HS-27A (cell line): Measurements from ENCODE around the gene SREBF1.

Experiments
- DNase-seq: peaks from one replicate; pipeline ENCODE4 v3.0.0-alpha.2; 2012; ENCODE audit warnings: low read depth, missing footprints

The SREBF1 gene

DNA sequence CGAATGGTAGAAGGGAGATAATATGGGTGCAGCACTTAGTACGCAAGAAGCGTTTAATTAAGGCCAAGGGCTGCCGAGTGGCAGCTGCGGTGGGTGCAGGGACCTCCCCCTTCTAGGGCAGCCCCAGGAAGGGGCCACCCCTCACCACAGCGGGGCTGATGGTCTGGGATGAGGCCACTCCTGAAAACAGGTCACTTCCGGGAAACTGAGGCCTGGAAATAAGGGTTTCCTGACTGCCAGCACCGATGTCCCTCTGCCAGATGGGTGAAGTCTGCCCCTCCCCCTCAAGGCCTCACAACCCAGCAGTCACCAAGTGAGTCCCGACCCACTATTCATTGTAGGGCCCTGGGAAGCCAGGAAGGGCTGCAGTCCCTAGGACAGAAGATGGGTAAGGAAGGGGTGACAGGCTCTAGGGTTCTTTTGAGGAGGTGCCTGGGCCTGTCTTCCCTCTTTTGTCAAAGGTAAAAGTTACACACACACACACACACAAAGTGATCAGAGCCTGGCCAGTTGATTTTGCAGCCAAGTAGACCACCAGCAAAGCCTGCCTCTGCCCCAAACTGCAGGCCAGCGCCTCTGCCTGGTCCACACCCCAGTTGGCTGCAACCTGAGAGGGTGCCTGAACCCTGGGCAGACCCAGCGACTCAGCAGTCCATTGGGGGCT lies 12.5 kb downstream of the SREBF1 start:
- DNase-seq = no peak

DNA sequence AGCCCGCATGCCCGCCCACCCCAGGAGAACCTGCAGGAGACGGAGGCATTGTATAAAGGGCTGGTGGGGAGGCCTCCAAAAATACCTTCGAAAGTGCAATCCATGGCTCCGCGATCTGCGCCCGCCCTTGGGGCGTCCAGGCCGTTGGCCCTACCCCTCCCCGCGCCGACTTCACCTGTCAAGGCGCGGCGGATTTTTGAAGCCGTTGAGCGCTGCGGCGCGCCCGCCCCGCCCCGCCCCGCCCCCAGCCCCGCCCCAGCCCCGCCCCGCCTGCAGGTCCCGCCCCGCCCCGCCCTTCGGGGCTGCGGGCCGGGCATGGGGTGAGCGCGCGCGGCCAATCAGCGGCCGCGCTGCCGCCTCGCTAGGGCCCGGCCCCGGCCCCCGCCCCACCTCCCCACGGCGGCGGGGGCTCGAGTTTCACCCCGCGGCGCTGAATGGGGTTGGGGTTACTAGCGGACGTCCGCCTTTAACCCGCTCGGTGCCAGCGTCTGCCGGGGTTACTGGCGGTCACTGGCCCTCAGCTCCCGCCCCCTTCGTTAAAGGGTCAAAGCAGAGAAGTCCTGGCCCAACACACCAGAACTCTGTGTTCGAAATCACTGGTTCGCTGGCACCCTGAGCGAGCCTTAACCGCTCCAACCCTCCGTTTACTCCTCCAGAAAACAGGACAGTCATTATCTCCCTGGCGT lies 13.2 kb downstream of the SREBF1 start:
- no peak for DNase-seq

DNA sequence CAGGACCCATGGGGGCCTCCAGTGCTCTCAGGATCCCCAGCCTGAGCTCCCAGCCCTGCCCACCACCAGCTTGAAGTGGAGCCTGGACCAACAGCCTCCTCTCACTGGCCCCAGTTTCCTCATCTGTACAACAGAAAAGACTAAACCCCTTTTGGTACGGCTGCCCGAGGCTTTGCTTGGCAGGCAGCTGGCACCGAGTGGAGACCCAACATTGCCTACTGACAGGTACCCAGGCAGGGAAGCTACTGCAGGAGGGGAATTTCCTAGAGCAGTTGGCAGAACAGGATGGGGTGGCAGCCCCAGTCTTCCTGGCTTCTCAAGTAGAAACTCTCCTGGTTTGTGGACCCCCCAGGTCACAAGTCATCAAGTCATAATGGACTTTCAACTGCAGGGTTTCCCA lies 14.2 kb downstream of the SREBF1 start:
- DNase-seq = no peak

DNA sequence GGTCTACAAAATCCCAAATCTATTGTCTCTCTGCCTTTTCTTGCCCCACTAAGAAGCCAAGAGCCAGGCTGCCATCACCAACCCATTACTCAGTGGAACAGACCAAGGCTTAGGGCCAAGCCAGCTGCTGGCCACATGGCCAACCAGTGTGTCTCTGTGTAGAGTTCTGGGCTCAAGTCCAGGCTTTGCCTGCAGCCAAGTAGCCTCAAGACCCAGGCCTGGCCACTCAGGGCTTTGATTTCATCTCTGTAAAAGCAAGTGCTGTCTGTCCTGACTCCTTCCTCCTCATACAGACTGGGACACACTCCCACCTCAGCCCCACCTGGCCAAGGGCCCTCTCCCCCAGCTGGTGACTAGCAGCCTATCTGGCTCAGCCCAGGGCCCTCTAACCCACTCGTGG lies 14.6 kb downstream of the SREBF1 start:
- DNase-seq = no peak

DNA sequence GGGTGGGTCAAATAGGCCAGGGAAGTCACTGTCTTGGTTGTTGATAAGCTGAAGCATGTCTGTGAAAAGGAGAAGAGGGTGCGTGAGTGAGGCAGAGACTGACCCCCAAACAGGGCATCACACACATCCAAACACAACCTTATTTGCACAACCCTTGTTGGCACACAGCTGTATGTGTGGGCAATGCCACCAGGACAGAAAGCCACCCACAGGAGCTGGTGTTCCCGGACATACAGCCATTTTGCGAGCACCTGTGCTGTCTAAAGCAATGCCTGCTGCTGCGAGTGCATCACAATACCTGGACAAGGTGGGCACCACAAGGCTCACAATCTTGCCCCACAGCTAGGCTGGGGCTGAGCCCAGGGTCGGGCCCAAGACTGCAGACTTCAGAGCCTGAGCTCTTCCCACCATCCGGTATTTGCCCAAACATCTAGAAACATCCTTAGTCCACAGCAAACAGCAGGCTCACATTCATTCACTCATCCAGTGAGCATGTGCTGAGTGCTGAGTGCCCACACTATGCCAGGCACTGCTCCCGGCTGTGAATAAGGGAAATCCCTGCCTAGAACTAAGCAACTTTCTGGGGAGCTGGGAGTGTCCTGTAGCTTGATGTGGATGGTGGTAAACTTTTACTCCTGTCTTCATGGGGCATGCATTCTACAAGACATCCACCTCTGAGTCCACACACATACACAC lies 16.2 kb downstream of the SREBF1 start:
- DNase-seq = no peak

DNA sequence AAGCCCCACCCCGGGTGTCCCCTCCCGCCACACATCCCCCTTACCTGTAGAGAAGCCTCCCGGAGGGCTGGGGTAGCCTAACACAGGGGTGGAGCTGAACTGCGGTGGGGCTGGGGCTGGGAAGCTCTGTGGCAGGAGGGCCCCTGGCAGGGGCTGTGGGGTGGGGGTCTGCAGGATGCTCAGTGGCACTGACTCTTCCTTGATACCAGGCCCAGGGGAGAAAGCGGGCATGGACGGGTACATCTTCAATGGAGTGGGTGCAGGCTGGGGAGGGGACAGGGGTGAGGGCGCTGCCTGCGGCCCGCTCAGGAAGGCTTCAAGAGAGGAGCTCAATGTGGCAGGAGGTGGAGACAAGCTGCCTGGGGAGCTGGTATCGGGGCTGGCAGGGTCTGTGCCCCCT lies 16.7 kb downstream of the SREBF1 start:
- DNase-seq = no peak

DNA sequence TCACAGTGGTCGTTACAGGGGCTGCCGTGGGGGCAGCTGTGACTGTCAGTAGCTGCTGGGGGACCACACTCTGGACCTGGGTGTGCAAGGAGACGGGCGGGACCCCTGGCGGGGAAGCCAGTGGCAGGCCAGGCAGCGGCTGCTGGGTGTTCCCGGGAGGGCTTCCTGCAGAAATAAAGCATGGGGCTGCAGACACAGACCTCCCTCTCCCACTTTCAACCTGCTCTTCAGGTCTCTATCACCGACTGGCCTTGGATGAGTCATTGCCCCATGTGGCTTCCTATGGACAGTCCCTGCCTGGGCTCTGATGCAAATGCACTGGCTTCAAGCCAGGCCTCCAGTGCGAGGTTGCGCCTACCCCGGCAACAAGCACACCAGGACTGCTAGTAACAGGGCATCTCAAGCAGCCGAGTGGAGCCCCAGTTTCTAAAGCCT lies 17.2 kb downstream of the SREBF1 start:
- DNase-seq = no peak

DNA sequence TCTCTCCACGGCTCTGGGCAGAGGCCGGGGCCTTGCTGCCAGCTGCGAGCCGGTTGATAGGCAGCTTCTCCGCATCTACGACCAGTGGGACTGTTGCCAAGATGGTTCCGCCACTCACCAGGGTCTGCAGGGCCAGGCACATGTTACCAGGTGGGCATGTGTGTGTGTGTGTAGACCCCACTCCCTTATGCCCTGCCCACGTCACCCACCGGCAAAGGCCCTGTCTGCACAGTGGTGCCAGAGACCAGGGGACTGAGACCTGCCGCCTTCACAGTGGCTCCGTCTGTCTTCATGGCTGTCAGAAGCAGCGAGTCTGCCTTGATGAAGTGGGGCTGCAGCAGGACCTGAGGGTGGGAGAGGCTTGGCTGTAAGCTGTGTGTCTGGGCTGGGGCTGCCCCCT lies 17.7 kb downstream of the SREBF1 start:
- DNase-seq = no peak

DNA sequence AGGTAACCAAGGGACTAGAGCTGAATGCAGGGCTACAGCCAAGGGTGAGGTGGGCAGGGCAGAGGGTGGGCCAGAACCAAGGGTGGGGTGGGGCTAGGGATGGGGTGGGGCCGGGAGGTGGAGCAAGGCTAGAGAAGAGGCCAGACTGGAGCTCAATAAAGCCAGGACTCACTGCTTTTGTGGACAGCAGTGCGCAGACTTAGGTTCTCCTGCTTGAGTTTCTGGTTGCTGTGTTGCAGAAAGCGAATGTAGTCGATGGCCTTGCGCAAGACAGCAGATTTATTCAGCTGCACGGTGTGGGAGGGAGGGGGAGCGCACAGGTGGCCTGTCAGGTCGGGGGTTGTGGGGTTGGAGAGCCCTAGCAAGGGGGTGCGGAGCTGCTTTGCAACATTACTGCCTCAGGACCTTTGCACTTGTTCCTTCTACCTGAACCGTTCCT lies 18.7 kb downstream of the SREBF1 start:
- no peak for DNase-seq

DNA sequence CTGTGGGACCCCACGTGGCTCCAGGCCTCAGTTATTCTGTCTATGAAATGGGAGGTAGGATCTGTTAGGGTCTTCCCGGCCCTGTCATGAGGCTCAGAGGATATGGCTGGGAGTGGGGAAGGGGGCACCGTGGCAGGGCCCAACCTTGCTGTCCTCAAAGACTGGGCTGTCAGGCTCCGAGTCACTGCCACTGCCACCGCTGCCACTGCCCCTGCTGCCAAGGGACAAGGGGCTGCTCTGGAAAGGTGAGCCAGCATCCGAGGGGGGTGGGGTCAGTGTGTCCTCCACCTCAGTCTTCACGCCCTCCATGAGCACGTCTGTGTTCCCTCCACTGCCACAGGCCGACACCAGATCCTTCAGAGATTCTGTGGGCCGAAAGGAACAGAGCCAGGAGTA lies 19.2 kb downstream of the SREBF1 start:
- DNase-seq = no peak

DNA sequence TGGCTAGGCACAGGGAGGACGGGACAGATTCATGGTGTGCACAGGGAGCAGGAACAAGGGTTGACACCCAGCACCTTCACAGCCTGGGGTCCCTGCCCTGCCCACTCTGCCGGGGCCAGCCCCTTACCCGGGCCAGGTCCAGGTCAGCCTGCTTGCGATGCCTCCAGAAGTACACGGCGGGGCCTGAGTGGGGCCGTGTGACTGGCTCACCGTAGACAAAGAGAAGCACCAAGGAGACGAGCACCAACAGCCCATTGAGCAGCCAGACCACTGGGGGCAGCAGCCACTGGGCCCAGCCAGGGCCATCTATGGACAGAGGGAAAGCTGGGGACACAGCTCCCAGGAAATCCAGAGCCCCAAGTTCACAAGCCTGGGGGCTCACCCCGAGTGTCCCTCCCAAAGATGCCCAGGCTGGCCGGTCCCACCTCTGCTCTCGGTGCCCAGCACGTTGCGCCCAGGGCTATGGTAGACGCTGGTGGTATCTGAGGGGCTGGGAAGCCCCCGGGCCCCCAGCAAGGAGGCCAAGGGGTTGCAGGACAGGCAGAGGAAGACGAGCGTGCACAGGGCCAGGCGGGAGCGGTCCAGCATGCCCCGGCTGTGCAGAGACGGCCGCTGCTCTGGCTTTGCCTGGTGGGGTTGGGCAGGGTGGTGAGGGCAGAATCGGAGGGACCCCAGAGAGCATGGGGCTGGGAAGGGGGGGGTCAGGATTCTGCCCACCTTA lies 19.8 kb downstream of the SREBF1 start:
- DNase-seq = no peak

DNA sequence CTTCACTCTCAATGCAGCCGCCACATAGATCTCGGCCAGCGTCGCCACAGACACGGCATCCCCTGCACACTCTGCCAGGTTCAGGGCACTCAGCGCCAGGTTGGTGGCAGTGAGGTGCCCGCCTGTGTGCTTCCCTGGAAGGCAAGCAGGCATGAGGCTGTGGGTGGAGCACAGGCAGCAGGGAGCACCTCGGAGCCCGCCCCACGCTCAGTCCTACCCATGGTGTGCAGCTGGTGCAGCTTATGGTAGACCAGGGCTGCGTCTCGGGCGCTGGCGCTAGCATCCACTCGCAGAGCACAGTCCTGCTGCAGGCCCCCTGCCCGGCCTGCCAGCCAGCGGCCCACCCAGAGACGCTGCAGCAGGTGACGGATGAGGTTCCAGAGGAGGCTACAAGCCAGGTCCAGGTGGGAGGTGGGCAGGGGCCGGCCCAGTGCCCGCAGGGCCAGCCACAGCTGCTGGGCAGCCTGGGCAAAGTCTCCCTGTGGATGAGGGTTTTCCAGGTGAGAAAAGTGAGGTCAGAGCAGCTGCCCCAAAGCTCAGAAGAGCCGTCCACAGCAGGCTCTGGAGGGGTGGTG lies 20.5 kb downstream of the SREBF1 start:
- no peak for DNase-seq

DNA sequence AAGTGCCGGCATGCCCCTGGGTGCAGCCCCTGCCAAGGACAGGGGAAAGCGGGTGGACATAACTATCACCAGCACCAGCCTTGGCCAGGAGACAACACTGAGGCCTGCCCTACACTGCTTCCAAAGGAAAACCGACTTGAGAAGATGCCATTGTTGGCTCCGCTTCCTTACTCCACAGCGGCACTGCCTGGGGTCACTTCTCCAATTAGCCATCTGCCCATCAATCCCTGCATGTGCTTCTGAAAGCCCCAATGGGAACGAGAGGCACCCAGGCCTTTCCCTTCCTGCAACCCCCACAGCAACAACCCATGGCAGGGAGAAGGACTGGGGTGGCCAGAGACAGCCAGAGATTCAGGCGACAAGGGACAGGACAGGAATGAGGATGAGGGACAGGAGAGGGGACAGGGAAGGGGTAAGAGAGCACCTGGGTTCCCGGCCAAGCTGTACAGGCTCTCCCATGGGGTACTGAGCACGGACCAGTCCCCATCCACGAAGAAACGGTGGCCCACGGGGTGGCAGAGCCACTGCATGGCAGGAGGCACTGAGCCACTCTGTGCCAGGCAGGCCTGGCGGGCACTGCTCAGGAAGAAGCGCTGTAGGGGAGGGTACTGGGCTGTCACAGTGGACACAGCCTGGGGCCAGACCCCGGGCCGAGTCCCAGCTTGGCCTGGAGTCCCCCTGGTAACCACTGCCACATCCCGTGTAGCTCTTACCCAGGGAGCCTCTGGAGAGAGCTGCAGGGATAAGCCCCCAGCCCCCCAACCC lies 21.2 kb downstream of the SREBF1 start:
- DNase-seq = no peak

DNA sequence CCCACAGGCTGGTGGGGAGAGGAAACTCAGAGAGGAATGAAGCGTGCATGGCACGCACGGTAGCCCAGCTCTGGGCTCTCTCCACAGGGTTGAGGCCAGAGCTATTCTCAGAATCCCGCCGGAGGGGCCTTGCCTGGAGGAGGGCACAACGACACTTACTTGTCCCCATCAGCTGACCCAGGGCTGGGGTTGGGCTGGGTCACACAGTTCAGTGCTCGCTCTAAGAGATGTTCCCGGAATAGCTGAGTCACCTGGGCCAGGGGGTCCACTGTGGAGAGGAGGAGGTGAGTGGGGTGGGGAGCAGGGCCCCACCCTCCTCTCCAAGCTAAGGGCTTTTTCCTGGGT lies 21.8 kb downstream of the SREBF1 start:
- DNase-seq = no peak

DNA sequence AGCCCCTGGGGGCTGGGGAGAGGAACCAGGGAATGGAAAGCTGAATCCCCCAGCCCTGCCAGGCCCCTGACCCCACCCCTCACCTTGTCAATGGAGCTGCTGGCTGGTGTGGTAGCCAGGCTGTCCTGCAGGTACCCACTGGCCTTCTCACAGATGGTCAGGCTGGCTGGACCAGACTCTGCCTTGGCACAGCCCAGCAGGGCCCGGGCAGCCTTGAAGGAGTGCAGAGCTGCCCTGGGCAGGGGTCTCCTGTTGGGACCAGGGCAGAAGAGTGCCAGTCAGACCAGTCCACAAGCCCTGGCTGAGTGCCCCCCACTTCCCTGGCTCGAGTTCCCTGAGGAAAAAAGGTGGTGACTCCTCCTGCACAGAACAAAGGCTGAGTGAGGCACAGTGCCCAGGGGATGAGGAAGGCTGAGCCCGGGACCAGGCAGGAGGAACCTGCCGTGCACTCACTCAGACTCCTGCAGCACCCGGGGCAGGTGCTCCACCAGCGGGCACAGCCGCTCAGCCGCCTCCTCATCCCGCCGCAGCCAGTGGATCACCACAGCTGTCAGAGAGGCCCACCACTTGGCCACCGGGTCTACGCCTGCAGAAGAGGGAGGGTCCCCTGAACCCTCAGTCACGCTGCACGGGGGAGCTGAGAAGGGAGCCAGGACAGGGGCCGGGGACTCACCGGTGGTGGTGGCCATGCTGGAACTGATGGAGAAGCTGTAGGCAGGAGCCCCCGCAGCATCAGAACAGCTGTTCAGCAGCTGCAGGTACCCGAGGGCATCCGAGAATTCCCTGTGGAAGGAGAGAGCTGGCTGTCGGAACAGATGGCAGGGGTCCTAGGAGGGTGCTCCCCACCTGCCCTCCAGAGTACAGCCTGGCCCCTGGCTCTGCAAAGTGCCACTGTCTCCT lies 22.4 kb downstream of the SREBF1 start:
- no peak for DNase-seq

DNA sequence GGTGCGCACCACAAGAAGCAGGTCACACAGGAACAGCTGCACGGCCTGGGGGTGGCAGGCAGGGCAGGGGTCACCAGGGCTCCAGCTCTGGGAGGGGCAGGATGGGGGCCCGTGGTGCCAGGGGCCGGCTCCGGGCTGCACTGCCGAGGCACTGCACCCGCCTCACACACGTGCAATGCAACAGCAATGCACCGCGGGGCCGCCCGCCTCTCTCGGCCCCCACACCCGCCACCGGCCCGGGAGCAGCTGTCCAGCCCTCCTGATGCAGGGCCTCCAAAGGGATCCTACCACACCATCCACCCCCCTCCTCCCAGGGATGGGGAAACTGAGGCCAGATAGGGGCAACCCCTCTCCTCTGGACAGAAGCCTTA lies 23.1 kb downstream of the SREBF1 start:
- DNase-seq = no peak

DNA sequence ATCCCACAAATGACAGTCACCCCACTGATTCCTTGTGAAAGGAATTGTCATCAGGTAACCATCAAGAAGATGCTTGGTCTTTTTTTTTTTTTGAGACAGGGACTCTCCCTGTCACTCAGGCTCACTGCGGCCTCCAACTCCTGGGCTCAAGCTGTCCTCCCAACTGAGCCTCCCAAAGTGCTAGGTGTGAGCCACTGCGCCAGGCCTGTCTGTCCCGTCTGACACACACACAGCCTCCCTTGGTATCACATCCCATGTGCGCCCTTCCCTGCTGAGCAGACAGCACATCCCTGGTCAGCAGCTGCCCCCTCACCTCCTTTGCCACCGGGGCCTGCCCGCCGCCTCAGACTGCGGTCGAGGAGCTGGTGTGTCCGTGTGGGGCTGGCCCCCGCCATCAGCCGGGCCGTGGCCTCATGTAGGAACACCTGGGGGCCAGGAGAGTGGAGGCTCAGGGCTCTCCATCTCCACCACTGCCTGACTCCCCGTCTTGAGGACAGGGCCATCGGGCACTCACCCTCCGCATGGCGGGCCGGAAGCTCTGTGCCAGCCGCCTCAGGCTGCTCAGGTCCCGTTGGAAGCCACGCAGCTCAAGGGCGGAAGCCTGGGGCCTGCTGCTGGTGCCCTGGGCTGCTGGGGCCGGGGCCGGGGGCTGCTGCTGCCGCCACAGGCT lies 23.6 kb downstream of the SREBF1 start:
- DNase-seq = no peak

DNA sequence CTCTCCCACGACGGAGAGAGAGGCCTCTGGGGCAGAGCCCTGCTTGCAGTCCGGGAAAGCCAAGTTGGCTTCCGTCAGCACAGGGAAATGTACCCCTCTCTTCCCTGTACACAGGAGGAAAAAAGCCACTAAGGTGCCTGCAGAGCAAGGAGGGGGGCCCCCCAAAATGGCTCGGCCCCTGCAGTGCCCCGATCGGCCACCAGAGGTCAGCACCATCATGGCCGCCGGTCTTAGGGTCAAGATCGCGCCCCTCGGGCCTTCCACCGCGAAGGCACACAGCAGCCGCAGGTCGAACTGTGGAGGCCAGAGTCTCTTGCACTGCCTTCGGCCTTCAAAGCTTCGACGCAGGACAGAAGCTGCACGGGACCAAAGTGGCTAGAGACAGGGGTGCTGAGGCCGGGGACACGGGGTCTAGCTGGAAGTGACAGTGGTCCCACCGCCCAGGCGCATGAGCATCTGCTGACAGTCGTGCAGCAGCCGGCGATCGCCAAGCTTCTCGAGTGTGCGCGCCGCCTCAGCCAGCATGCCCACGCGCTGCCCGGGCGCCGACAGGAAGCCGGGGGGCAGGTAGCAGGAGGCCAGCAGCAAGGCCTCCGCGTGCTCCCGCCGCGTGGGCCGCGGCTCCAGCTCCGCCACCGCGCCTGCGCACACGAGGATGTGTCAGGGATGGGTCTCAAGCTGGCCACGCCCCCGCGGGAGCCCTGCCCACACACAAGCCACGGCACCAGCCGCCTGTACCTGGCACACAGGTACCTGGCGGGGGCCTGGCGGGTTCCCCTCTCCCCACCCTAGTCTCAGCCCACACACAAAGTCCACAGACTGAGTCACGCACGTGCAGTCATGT lies 24.4 kb downstream of the SREBF1 start:
- DNase-seq = no peak
